Measurements from ENCODE around the gene KERA.

Gene KERA

GRCh38 chr12:91073426-91073825, 15.6 kb upstream of the KERA start:
- no peak for DNase-seq (ENCODE audit: low read depth in 2 of 2)

- DNase-seq (ENCODE audit: low read depth in 2 of 2): no peak
These were observed 15.1 kb upstream of the KERA start for GRCh38 chr12:91072931-91073330.

- no peak for DNase-seq (ENCODE audit: low read depth in 2 of 2)
These were observed 13.1 kb upstream of the KERA start for GRCh38 chr12:91070936-91071335.

GRCh38 chr12:91065396-91065795, 7.6 kb upstream of the KERA start:
- no peak for DNase-seq (ENCODE audit: low read depth in 2 of 2)

- no peak for DNase-seq (ENCODE audit: low read depth in 2 of 2)
These were observed 6.8 kb upstream of the KERA start for GRCh38 chr12:91064640-91065039.

- no peak for DNase-seq (ENCODE audit: low read depth in 2 of 2)
These were observed 3.3 kb upstream of the KERA start for GRCh38 chr12:91061091-91061490.

GRCh38 chr12:91059211-91059610, 1.4 kb upstream of the KERA start:
- DNase-seq (ENCODE audit: low read depth in 2 of 2): no peak

GRCh38 chr12:91058786-91059185, 962 bp upstream of the KERA start:
- no peak for DNase-seq (ENCODE audit: low read depth in 2 of 2)

GRCh38 chr12:91056488-91056887, 1.3 kb downstream of the KERA start:
- DNase-seq (ENCODE audit: low read depth in 2 of 2): no peak

- no peak for DNase-seq (ENCODE audit: low read depth in 2 of 2)
These were observed 1.8 kb downstream of the KERA start for GRCh38 chr12:91055976-91056375.

- DNase-seq (ENCODE audit: low read depth in 2 of 2): no peak
These were observed 3.7 kb downstream of the KERA start for GRCh38 chr12:91053951-91054715.

- no peak for DNase-seq (ENCODE audit: low read depth in 2 of 2)
These were observed 5.8 kb downstream of the KERA start for GRCh38 chr12:91052026-91052425.

- no peak for DNase-seq (ENCODE audit: low read depth in 2 of 2)
These were observed 13.2 kb downstream of the KERA start for GRCh38 chr12:91044586-91044985.

GRCh38 chr12:91043408-91043807, 14.4 kb downstream of the KERA start:
- no peak for DNase-seq (ENCODE audit: low read depth in 2 of 2)

- no peak for DNase-seq (ENCODE audit: low read depth in 2 of 2)
These were observed 17.6 kb downstream of the KERA start for GRCh38 chr12:91040096-91040755.

GRCh38 chr12:91037276-91037675, 20.5 kb downstream of the KERA start:
- DNase-seq (ENCODE audit: low read depth in 2 of 2): no peak

- no peak for DNase-seq (ENCODE audit: low read depth in 2 of 2)
These were observed 24.6 kb downstream of the KERA start for GRCh38 chr12:91033251-91033650.

GRCh38 chr12:91023326-91024004, 34.4 kb downstream of the KERA start:
- DNase-seq (ENCODE audit: low read depth in 2 of 2): no peak

- no peak for DNase-seq (ENCODE audit: low read depth in 2 of 2)
These were observed 36.7 kb downstream of the KERA start for GRCh38 chr12:91021076-91021475.

GRCh38 chr12:91019455-91019854, 38.4 kb downstream of the KERA start:
- no peak for DNase-seq (ENCODE audit: low read depth in 2 of 2)

GRCh38 chr12:91017511-91018263, 40.1 kb downstream of the KERA start:
- DNase-seq (ENCODE audit: low read depth in 2 of 2): no peak

- no peak for DNase-seq (ENCODE audit: low read depth in 2 of 2)
These were observed 40.8 kb downstream of the KERA start for GRCh38 chr12:91017043-91017442.
